SW480 (cell line): ENCODE results near the gene LHX1.
A peak's percentile ranks its signal among the peaks of the same experiment; 100 is the strongest.

Source experiments
- DNase-seq: peaks from one replicate; pipeline ENCODE4 v3.0.0-alpha.2; 2016; ENCODE audit warnings: low spot score

The LHX1 gene

GRCh38 chr17:36939052-36939801 is 2.0 kb downstream of the LHX1 start:
- no peak for DNase-seq

- DNase-seq: no peak
Measured at GRCh38 chr17:36939802-36940312, 2.6 kb downstream of the LHX1 start.

- DNase-seq: no peak
Measured at GRCh38 chr17:36940313-36941264, 3.3 kb downstream of the LHX1 start.

- DNase-seq: no peak
Measured at GRCh38 chr17:36941265-36942010, 4.2 kb downstream of the LHX1 start.

- DNase-seq: no peak
Measured at GRCh38 chr17:36942019-36942599, 4.8 kb downstream of the LHX1 start.

- DNase-seq: no peak
Measured at GRCh38 chr17:36942631-36943125, 5.4 kb downstream of the LHX1 start.

- no peak for DNase-seq
Measured at GRCh38 chr17:36943250-36944191, 6.2 kb downstream of the LHX1 start.

GRCh38 chr17:36944553-36944952 is 7.3 kb downstream of the LHX1 start:
- DNase-seq: no peak

GRCh38 chr17:36945140-36945539 is 7.9 kb downstream of the LHX1 start:
- DNase-seq: no peak

- no peak for DNase-seq
Measured at GRCh38 chr17:36945959-36946725, 8.9 kb downstream of the LHX1 start.

GRCh38 chr17:36946726-36947091 is 9.4 kb downstream of the LHX1 start:
- DNase-seq: no peak

- peak; percentile 47 for DNase-seq
Measured at GRCh38 chr17:36947922-36948716, 10.8 kb downstream of the LHX1 start.

GRCh38 chr17:36948717-36949460 is 11.6 kb downstream of the LHX1 start, which contains the start of gene AATF:
Gene AATF, plus strand, starts transcription at chr17:36948954. Its CDS starts 172 bp downstream, at chr17:36949126.
- DNase-seq: peak; percentile 96

GRCh38 chr17:36949461-36949927 is 12.2 kb downstream of the LHX1 start:
- peak; percentile 44 for DNase-seq

GRCh38 chr17:36950027-36950426 is 12.8 kb downstream of the LHX1 start:
- no peak for DNase-seq

- DNase-seq: no peak
Measured at GRCh38 chr17:36951084-36951789, 14.0 kb downstream of the LHX1 start.

GRCh38 chr17:36971508-36971907 is 34.2 kb downstream of the LHX1 start:
- DNase-seq: no peak
